Activated CD4-positive, alpha-beta T cell treated with anti-CD3 and anti-CD28 coated beads, Interleukin-2, Interleukin-4, amounts not matched to agents 100 ng/mL and 50 ng/mL, durations not matched to agents 16 hours and 8 hours (primary cell): ENCODE data around the gene TRMT10B.
"Not testable (repeated sequence)": the region's sequence is repeated elsewhere in the genome, so short reads cannot be mapped to it uniquely, and the experiment has no call there.

Experiments used
- DNase-seq: peaks from one replicate; pipeline ENCODE4 v3.0.0-alpha.2; 2020; ENCODE audit warnings: low spot score

The TRMT10B gene

DNA sequence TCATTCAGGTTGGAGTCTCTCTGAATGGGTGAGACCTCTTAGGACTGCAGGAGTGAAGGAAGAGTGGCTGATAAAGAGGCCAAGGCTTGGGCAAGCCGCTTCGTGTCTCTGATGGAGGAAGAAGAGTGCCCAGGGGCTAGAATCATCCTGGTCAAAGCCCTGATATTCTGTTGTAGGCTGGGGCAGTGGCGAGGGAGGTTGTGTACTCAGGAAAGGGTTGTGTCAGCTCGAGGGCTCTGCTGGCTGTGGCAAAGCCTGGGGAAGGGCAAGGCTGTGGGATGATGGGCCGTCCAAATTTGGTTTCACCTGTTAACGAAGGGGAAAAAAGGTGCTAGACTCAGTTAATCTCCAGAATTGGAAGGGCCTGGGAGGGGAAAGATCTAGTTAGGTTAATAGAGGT lies 2.4 kb upstream of the TRMT10B start:
- no peak for DNase-seq

GRCh38 chr9:37751704-37752103 lies 1.9 kb upstream of the TRMT10B start:
- not testable (repeated sequence) for DNase-seq

DNA sequence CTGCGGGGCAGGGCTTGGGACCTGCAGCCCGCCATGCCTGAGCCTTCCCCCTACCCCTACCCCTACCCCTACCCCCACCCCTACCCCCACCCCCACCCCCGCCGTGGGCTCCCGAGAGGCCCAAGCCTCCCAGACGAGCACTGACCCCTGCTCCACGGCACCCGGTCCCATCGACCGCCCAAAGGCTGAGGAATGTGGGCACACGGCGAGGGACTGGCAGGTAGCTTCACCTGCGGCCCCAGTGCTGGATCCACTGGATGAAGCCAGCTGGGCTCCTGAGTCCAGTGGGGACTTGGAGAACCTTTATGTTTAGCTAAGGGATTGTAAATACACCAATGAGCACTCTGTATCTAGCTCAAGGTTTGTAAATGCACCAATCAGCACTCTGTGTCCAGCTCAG lies 1.5 kb upstream of the TRMT10B start:
- DNase-seq: not testable (repeated sequence)

DNA sequence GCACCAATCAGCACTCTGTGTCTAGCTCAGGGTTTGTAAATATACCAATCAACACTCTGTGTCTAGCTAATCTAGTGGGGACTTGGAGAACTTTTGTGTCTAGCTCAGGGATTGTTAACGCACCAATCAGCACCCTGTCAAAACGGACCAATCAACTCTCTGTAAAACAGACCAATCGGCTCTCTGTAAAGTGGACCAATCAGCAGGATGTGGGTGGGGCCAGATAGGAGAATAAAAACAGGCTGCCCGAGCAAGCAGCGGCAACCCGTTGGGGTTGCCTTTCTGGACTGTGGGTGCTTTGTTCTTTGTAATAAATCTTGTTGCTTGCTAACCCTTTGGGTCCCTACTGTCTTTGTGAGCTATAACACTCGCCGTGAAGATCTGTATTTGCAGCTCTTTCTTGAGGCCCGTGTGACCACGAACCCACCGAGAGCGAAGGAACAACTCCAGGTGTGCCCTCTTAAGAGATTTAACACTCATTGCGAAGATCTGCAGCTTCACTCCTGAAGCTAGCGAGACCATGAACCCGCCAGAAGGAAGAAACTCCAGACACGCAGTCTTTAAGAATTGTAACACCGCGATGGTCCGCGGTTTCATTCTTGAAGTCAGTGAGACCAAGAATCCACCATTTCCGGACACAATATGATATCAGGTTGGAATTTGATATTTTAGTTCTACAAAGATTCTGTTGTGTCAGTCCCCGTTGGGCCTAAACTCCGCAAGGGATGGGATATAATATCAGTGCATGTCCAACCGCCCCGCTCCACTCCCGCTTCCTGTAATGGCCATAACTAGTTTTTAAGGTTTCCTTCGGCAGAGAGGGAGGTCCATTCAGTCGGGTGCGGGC lies 740 bp upstream of the TRMT10B start:
- no peak for DNase-seq

DNA sequence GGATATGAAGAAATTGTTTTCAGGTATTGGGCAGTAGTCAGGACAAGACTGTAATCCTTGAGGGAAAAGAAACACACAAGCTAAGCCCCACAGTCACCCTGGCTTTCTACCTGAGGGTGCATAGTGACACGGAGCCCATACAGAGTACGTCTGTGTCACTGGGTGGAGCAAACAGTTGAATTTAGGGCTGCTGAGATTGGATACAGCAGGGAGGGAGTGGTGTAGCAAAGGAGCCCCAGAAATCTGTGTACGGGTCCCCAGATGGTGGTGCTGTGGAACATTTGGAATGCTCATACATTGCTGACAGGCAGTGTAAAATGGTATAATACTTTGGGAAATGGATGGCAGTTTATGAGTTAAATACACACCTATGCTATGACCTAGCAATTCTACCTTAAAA lies 5.1 kb downstream of the TRMT10B start:
- DNase-seq: no peak

DNA sequence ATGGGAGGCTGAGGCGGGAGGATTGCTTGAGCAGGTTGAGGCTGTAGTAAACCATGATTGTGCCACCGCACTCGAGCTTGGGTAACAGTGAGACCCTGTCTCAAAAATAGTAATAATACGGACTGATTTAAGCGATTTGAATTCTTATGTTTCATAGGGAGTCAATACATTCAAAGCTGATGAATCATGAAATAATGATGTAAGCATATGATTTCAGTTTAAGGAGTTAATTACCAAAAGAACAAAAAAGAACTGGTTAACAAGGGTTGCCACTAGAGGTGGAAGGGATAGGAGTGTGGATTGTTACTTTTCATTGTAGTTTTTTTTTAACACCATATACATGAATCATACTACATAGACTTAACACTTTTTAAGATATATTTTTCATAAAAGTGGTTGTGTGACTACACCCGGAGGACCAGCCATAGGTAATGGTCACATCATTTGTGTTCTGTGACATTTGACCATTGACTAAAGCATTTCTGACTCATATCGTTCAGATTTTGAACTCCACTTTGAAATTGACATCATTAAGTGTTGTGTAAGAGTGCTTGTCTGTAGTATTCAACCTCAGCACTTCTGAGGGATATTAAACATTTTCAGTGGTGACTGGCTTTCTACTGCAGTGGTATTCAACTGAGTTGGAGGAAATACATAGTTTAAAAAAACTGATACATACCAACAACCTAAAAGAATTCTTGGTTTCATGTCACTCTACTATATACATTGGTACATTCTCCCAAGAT lies 7.0 kb downstream of the TRMT10B start:
- no peak for DNase-seq

DNA sequence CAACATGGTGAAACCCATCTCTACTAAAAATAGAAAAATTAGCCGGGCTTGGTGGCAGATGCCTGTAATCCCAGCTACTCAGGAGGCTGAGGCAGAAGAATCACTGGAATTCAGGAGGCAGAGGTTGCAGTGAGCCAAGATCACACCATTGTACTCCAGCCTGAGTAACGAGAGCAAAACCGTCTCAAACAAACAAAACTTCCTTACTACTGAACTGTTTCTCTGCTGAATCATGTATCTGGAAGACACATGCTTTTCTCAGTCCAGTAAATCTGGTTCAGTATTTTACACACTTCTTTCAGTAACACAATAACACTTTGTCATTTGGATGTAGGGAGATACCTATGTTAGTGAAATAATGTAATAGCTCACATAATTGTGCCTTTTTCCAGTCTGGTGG lies 7.9 kb downstream of the TRMT10B start:
- no peak for DNase-seq

DNA sequence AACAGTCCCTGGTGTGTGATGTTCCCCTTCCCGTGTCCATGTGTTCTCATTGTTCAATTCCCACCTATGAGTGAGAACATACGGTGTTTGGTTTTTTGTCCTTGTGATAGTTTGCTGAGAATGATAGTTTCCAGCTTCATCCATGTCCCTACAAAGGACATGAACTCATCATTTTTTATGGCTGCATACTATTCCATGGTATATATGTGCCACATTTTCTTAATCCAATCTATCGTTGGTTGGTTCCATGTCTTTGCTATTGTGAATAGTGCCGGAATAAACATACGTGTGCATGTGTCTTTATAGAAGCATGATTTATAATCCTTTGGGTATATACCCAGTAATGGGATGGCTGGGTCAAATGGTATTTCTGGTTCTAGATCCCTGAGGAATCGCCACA lies 11.7 kb downstream of the TRMT10B start:
- DNase-seq: not testable (repeated sequence)

DNA sequence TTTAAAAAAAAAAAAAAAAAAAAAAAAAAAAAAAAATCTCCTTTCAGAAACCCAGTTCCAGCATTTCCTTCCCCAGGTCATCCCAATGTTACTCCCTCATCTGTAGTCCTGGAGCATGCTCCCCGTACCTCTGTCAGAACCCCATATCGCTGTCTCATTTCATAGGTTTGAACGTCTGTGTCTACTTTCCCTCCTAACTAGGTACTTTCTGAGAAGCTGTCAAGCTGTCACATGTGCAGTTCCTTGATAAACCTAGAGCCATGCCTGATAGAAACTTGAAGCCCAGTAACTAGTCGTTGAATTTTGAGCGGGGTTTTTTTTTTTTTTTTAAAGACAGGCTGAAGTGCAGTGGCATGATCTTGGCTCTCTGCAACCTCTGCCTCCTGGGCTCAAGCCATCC lies 15.7 kb downstream of the TRMT10B start:
- DNase-seq: no peak

- DNase-seq: no peak
Observed at GRCh38 chr9:37769995-37770394, 16.4 kb downstream of the TRMT10B start.

GRCh38 chr9:37775216-37775919 lies 21.8 kb downstream of the TRMT10B start:
- no peak for DNase-seq

DNA sequence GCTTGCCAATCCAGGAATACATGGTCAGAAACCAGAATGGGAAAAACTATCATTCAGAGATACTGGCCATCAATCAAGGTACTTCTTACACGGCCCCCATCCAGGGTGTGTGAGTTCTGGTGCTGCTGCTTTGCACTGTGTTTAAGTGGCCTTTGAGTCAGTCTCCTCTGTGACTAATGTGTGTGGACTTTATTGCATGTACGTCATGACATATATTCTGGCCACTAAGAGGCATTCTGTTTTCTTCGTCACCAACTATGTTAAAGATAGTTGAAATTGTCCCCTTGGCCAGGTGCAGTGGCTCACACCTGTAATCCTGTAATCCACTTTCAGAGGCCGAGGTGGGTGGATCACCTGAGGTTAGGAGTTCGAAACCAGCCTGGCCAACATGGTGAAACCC lies 22.7 kb downstream of the TRMT10B start:
- DNase-seq: no peak

- DNase-seq: no peak
Observed at GRCh38 chr9:37778534-37778933, 24.9 kb downstream of the TRMT10B start.

DNA sequence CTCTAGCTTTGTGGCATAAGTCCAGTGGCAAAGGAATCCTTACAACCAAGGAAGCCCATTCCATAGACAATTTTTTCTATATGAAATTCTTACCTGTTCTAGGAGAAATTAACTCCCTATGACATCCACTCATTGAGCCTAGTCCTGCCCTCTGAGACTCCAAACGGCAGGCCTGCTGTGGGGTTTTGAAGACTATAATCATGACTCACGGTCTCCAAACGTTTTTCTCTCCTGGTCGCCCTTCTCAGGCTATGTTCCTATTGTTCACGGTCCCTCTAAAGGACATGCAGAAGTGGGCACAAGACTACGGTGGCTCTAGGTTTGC lies 30.6 kb downstream of the TRMT10B start:
- DNase-seq: no peak

DNA sequence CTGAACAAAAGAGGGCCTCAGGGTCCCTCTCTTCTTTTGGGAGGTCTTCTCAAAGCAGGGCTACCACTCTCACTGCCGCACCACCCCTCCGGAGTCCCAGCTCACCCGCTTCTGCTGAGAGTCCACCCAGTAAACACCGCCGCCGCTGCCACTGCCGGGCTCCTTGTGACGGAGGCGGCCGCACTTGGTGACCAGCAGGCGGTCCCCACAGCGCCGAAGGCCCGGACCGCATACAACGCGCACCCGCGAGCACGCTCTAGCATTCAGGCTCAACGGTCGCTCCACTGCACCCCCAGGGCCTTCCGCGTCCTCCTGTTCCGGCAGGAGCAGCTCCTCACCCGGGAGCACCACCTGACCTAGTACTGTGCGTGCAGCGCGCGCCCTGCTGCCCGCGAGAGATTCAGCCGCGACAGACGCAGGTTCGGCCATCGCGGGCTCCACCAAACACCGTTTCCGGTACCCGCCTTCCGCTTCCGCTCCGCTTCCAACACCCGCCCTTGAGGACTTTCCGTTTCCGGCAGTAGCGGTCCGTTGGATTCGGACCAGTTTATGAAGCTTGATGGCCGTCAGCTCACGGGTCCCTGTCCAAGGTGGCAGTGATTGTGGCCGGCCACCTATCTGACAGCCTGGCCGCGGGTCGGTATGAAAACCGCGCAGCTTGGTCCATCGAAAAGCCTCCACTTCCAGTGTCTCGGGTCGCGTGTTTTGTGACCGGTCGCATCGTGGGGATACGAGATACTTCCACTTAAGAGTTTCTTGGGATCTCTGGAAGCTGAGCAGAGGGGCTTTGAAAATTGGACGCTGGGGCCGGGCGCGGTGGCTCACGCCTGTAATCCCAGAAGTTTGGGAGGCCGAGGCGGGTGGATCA lies 31.2 kb downstream of the TRMT10B start, which contains the start of gene EXOSC3:
Gene EXOSC3 (minus strand): TSS at position 449 of the 868 bp plus-strand sequence. CDS start 20 bp downstream, at position 429.
- DNase-seq: peak; percentile 91

DNA sequence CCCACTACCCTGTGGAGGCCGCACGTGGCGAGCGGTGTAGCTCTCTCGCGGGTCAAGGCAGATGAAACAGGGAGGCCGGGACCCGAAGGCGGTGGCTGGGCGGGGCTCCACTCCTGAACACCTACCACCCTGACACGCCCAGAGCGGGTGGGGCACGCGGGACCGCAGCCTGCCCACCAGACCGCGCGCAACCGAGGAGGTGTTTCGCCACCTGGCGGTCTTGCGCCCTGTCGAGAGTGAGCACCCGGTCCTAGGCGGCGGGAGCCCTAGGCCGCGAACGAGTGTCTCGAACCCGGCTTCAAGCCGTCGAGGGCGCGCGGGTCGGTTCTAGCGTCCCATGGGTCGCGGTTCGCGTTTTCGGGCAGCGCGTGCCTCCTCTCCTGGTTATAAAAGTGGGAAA lies 33.5 kb downstream of the TRMT10B start:
- DNase-seq: no peak

DNA sequence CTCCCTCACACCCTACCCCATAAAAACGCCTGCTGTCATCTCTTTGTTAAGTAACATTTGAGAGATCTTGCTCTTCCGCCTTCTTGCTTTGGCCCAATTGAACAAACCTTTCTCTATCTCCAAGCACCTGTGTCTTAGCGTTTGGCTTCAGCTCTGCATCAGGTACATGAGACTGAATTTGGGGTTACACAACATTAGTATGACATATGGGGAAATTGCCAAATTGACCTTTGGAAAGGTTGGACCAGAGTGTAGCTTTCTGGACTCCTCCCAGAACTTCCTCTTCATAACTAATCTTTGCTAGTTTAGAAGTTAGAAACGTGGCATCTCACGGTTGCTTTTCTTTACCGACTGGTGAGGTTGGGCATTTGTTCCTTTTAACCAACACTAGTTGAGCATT lies 34.7 kb downstream of the TRMT10B start:
- no peak for DNase-seq

- no peak for DNase-seq
Observed at GRCh38 chr9:37790096-37790495, 36.5 kb downstream of the TRMT10B start.

DNA sequence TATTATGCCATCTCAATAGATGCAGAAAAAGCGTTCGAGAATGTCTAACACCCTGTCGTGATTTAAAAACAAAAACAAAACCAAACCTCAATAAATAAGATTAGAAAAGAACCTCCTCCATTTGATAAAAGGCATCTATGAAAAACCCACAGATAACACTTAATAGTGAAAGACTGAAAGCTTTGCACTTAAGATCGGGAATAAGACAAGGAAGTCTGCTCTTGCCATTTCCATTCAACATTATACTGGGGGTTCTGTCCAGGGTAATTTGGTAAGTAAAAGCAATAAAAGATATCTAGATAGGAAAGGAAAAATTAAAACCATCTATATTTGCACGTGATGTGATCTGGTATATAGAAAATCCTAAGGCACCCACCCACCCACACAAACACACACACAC lies 38.5 kb downstream of the TRMT10B start:
- no peak for DNase-seq

DNA sequence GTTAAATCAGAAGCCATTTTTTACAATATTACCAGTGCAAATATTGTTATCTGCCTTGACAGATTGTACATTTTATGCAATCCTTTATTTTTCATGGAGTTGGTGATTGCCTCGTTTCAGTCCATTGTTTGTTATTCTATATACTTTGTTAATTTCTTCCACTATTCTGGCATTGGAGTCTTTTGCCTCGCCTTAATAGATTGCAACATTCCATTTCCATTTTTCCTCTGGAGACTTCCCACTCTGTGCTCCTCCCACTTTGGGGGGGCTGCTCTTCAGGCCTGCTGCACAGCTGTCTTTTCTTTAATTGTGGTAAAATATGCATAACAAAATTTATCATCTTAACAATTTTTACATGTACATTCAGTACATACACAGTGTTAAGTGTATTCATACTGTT lies 42.6 kb downstream of the TRMT10B start:
- DNase-seq: no peak

GRCh38 chr9:37798677-37799076 lies 45.1 kb downstream of the TRMT10B start:
- DNase-seq: no peak
